Naive thymus-derived CD4-positive, alpha-beta T cell (primary cell): ENCODE measurements around the gene SLC22A31. TPM values are rescaled to one million over a fixed set of nuclear protein-coding genes. Genes with fewer than 3 reads are reported as not detected.

Experiments used
- ATAC-seq: fragments of 150-1000 bp; cut with Tn5 transposase; 2 replicates; pipeline ENCODE4 v1.10.0; 2021; ENCODE audit warnings: mild to moderate bottlenecking, moderate library complexity
- CTCF ChIA-PET: fragments of 350-600 bp; sonication (Branson Sonifier 250); formaldehyde crosslinking; loops from one replicate; lab custom pipeline; 2021; ENCODE audit warnings: antibody characterized with exemption; lab: Charles Lee
- POLR2A ChIA-PET: fragments of 350-600 bp; sonication (Branson Sonifier 250); formaldehyde crosslinking; loops from one replicate; lab custom pipeline; 2021; ENCODE audit warnings: antibody characterized with exemption, inconsistent platforms; lab: Charles Lee
- DNase-seq, 9 donors: peaks; one replicate each; pipeline versions ENCODE4 v3.0.0 to v3.0.0-alpha.2; 2020 to 2022; ENCODE audit warnings: mixed read lengths in 1 of 9
- H3K27ac ChIP-seq: one replicate; pipeline ENCODE4 v1.7.0; 2013; ENCODE audit warnings: mild to moderate bottlenecking, low read depth, low read length, moderate library complexity
- H3K27me3 ChIP-seq, 2 donors: one replicate each; pipeline ENCODE4 v1.7.0; 2013; ENCODE audit warnings: low read length in 2 of 2, mild to moderate bottlenecking in 2 of 2, moderate library complexity in 2 of 2; ENCODE audit not compliant: control insufficient read depth in 2 of 2, insufficient read depth in 2 of 2
- H3K36me3 ChIP-seq, 3 experiments: 1 replicate in 2 of 3; 2 replicates in 1 of 3; pipeline ENCODE4 v1.7.0; 2013; ENCODE audit warnings: low read length in 3 of 3, mild to moderate bottlenecking in 3 of 3, moderate library complexity in 1 of 3; ENCODE audit not compliant: insufficient read depth in 3 of 3, control insufficient read depth in 2 of 3
- H3K4me1 ChIP-seq, 2 donors: one replicate each; pipeline ENCODE4 v1.7.0; 2013; ENCODE audit warnings: low read length in 2 of 2, mild to moderate bottlenecking in 2 of 2, moderate library complexity in 1 of 2; ENCODE audit not compliant: control insufficient read depth in 2 of 2, insufficient read depth in 2 of 2
- H3K4me3 ChIP-seq: 2 replicates; pipeline ENCODE4 v1.7.0; 2013; ENCODE audit warnings: mild to moderate bottlenecking, low read length
- H3K9me3 ChIP-seq, 3 experiments: 1 replicate in 2 of 3; 2 replicates in 1 of 3; pipeline ENCODE4 v1.7.0; 2013; ENCODE audit warnings: low read length in 3 of 3; ENCODE audit not compliant: control insufficient read depth in 2 of 3
- H3K27ac Mint-ChIP-seq, 9 donors: one replicate each; pipeline ENCODE4 v1.8.0; 2020 to 2022; ENCODE audit warnings: mixed read lengths in 9 of 9, mild to moderate bottlenecking in 8 of 9, moderate library complexity in 5 of 9, inconsistent platforms in 2 of 9
- H3K27me3 Mint-ChIP-seq, 5 donors: one replicate each; pipeline ENCODE4 v1.8.0; 2021 to 2022; ENCODE audit warnings: mixed read lengths in 5 of 5, mild to moderate bottlenecking in 1 of 5
- H3K36me3 Mint-ChIP-seq, 5 donors: one replicate each; pipeline ENCODE4 v1.8.0; 2020 to 2022; ENCODE audit warnings: mixed read lengths in 5 of 5, mild to moderate bottlenecking in 3 of 5, inconsistent platforms in 1 of 5
- H3K4me1 Mint-ChIP-seq, 7 donors: one replicate each; pipeline ENCODE4 v1.8.0; 2020 to 2022; ENCODE audit warnings: mixed read lengths in 7 of 7, mild to moderate bottlenecking in 3 of 7, inconsistent platforms in 1 of 7
- H3K4me3 Mint-ChIP-seq, 10 donors: one replicate each; pipeline ENCODE4 v1.8.0; 2020 to 2022; ENCODE audit warnings: mild to moderate bottlenecking in 10 of 10, mixed read lengths in 10 of 10, moderate library complexity in 6 of 10, inconsistent platforms in 2 of 10
- H3K9me3 Mint-ChIP-seq, 11 donors: one replicate each; pipeline ENCODE4 v1.8.0; 2020 to 2022; ENCODE audit warnings: mixed read lengths in 11 of 11, mild to moderate bottlenecking in 4 of 11, inconsistent platforms in 1 of 11, moderate library complexity in 1 of 11
- intact Hi-C, 2 donors: fragments of 100-400 bp; cut with micrococcal nuclease; formaldehyde crosslinking; loops; one replicate each; pipeline ENCODE4 v1.15.1; 2023
- polyA plus RNA-seq, 2 donors: library from polyadenylated mRNA; unstranded; fragments of 300-500 nt; fragmentation: Illumina TruSeq; gene quantifications; one replicate each; pipeline ENCODE4 v1.2.3, GENCODE V29; 2021
- total RNA-seq, 6 experiments: library from RNA in 5 of 6; stranded (reverse) in 5 of 6; gene quantifications; 1 replicate in 5 of 6; 2 replicates in 1 of 6; pipeline ENCODE4 v1.2.3 and lab custom pipeline; 2021 to 2026

SLC22A31 gene
- total and polyA plus RNA-seq, 7 experiments from 2014 or later, result 0.33 to 4.4 (median 1.8) TPM

- Mint-ChIP-seq H3K27ac (no peak overlapping the region), H3K36me3 (no peaks in the 10 kb centered on the region), H3K27me3 (no peaks in the 10 kb centered on the region), H3K4me1 (peaks cover 0 to 12% (median 8%) of the 10 kb centered on the region in 7 donors), H3K4me3 (no peak overlapping the region), H3K9me3 (peaks cover 0 to 10% (median 0%) of the 10 kb centered on the region in 11 donors)
- Histone ChIP-seq H3K4me1 (no peaks in the 10 kb centered on the region), H3K27ac (no peak overlapping the region), H3K27me3 (no peaks in the 10 kb centered on the region), H3K36me3 (no peaks in the 10 kb centered on the region), H3K9me3 (no peaks in the 10 kb centered on the region), H3K4me3 (no peak overlapping the region)
- CTCF ChIA-PET, result no interaction called here
- intact Hi-C loops, result no loop called here
- POLR2A ChIA-PET, result no interaction called here
- ATAC-seq (no peak), DNase-seq (no peak)
Measured at GRCh38 chr16:89159066-89159849, 41.1 kb downstream of the SLC22A31 start.

GRCh38 chr16:89157778-89158177, 42.6 kb downstream of the SLC22A31 start:
- Histone ChIP-seq H3K4me1 (no peaks in the 10 kb centered on the region), H3K27me3 (no peaks in the 10 kb centered on the region), H3K27ac (no peak overlapping the region), H3K36me3 (no peaks in the 10 kb centered on the region), H3K9me3 (no peaks in the 10 kb centered on the region), H3K4me3 (no peak overlapping the region)
- no peak for DNase-seq
- Mint-ChIP-seq H3K4me1 (peaks cover 0 to 12% (median 8%) of the 10 kb centered on the region in 7 donors), H3K36me3 (peaks cover 0 to 1% (median 0%) of the 10 kb centered on the region in 5 donors), H3K27me3 (no peaks in the 10 kb centered on the region), H3K27ac (peak overlapping the region in 1 of 9 donors; percentile 66), H3K4me3 (no peak overlapping the region), H3K9me3 (peaks cover 0 to 10% (median 0%) of the 10 kb centered on the region in 11 donors)
- intact Hi-C loops, result no loop called here
- ChIA-PET POLR2A (no interaction called here), CTCF (no interaction called here)
- no peak for ATAC-seq

GRCh38 chr16:89156740-89157645, 43.3 kb downstream of the SLC22A31 start:
- Histone ChIP-seq H3K36me3 (no peaks in the 10 kb centered on the region), H3K4me1 (no peaks in the 10 kb centered on the region), H3K27me3 (no peaks in the 10 kb centered on the region), H3K9me3 (no peaks in the 10 kb centered on the region), H3K4me3 (no peak overlapping the region), H3K27ac (no peak overlapping the region)
- Mint-ChIP-seq H3K4me1 (peaks cover 0 to 12% (median 8%) of the 10 kb centered on the region in 7 donors), H3K27ac (peak overlapping the region in 3 of 9 donors; percentile 21 to 28 (median 25)), H3K9me3 (peaks cover 0 to 10% (median 0%) of the 10 kb centered on the region in 11 donors), H3K4me3 (no peak overlapping the region), H3K36me3 (peaks cover 0 to 5% (median 0%) of the 10 kb centered on the region in 5 donors), H3K27me3 (no peaks in the 10 kb centered on the region)
- DNase-seq, result no peak
- CTCF ChIA-PET, result interaction anchor here (0.6 to 1.6 kb wide), 2 partner anchors 10 to 35 kb away, joined by 3 to 4 read pairs; no protein-coding TSS in a partner anchor
- POLR2A ChIA-PET, result interaction anchor here (1.1 kb wide), 1 partner anchor 299 kb away, joined by 4 read pairs; no protein-coding TSS in a partner anchor
- ATAC-seq, result no peak
- intact Hi-C loops, result no loop called here

- Histone ChIP-seq H3K4me3 (no peak overlapping the region), H3K9me3 (no peaks in the 10 kb centered on the region), H3K4me1 (no peaks in the 10 kb centered on the region), H3K27ac (no peak overlapping the region), H3K36me3 (peaks cover 0 to 3% (median 0%) of the 10 kb centered on the region in 3 experiments), H3K27me3 (no peaks in the 10 kb centered on the region)
- no peaks in the 10 kb centered on the region for H3K27me3 Mint-ChIP-seq
- DNase-seq (no peak), ATAC-seq (no peak)
- POLR2A ChIA-PET, result interaction anchor here (1.1 kb wide), 1 partner anchor 298 kb away, joined by 4 read pairs; no protein-coding TSS in a partner anchor
- H3K27ac Mint-ChIP-seq, result peak overlapping the region in 7 of 9 donors; percentile 16 to 72 (median 46)
- H3K4me3 Mint-ChIP-seq, result no peak overlapping the region
- peaks cover 0 to 10% (median 0%) of the 10 kb centered on the region in 11 donors for H3K9me3 Mint-ChIP-seq
- intact Hi-C loops, result no loop called here
- H3K4me1 Mint-ChIP-seq, result peaks cover 0 to 12% (median 8%) of the 10 kb centered on the region in 7 donors
- CTCF ChIA-PET, result interaction anchor here (0.6 to 1.6 kb wide), 3 partner anchors 11 to 36 kb away, joined by 3 to 4 read pairs (median 3); no protein-coding TSS in a partner anchor
- peaks cover 0 to 12% (median 2%) of the 10 kb centered on the region in 5 donors for H3K36me3 Mint-ChIP-seq
Measured at GRCh38 chr16:89155851-89156739, 44.2 kb downstream of the SLC22A31 start.

- peak overlapping the region in 6 of 9 donors; percentile 20 to 52 (median 34) for H3K27ac Mint-ChIP-seq
- no peak for DNase-seq
- no peak for ATAC-seq
- Histone ChIP-seq H3K36me3 (peaks cover 0 to 11% (median 2%) of the 10 kb centered on the region in 3 experiments), H3K27me3 (no peaks in the 10 kb centered on the region), H3K27ac (no peak overlapping the region), H3K4me1 (no peaks in the 10 kb centered on the region), H3K9me3 (no peaks in the 10 kb centered on the region), H3K4me3 (no peak overlapping the region)
- ChIA-PET CTCF (interaction anchor here (1.6 kb wide), 1 partner anchor 12 kb away, joined by 3 read pairs; no protein-coding TSS in a partner anchor), POLR2A (no interaction called here)
- peaks cover 0 to 12% (median 8%) of the 10 kb centered on the region in 7 donors for H3K4me1 Mint-ChIP-seq
- H3K27me3 Mint-ChIP-seq, result no peaks in the 10 kb centered on the region
- H3K9me3 Mint-ChIP-seq, result peaks cover 0 to 10% (median 0%) of the 10 kb centered on the region in 11 donors
- peaks cover under 1 to 18% (median 7%) of the 10 kb centered on the region in 5 donors for H3K36me3 Mint-ChIP-seq
- intact Hi-C loops, result no loop called here
- H3K4me3 Mint-ChIP-seq, result no peak overlapping the region
Measured at GRCh38 chr16:89155184-89155679, 45.1 kb downstream of the SLC22A31 start.
